NCI-H1694 treated with DMSO at 0.1 percent for 48 hours (cell line): Measurements from ENCODE around the gene ENOX1.

ENCODE experiments used
- DNase-seq: peaks from one replicate; lab custom pipeline; 2025; lab: John Stamatoyannopoulos, UW

The ENOX1 gene

DNA sequence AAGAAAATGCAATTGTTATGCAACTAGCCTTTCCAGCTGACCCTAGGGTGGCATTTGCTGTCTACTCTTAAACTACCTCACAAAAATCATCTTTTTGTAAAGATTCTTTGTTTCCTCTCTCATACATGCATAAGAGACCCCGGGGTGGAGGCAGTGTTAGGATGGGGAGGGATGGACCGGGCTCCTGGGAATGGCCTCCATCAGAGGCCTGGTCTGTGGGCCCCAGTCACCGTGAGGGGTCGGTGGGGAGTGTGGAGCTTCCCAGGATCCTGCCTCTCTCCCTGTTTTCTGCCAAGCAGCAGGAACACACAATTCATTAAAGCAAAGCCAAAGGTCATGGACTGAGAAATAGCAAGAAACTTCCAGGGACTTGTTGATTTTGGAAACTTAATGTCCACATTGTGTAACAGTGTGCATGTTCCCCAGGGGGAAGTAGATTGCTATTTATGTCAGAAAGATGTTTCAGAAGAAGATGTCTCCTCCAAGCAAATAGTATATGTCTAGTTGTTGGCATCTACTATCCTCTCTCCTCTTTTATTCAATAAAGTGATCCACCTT is 241.4 kb downstream of the ENOX1 start:
- DNase-seq, result no peak

DNA sequence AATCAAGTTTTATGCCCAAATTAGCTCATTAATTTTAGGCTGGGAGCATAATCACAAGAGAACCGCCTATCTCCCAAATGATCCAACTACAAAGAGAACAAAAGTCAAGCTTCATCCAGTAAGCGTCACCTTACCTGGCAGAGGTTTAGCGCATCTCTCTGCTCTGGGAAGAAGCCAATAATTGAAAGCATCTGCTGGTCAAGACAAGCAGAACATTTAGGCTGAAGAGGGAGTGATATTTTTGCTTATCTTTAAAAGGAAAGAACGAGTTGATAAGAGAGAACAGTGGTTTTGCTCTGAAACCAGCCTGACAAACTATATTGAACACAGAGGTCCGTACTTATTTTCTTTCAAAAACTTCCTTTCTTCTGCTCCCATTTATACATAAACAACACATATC is 242.1 kb downstream of the ENOX1 start:
- no peak for DNase-seq

DNA sequence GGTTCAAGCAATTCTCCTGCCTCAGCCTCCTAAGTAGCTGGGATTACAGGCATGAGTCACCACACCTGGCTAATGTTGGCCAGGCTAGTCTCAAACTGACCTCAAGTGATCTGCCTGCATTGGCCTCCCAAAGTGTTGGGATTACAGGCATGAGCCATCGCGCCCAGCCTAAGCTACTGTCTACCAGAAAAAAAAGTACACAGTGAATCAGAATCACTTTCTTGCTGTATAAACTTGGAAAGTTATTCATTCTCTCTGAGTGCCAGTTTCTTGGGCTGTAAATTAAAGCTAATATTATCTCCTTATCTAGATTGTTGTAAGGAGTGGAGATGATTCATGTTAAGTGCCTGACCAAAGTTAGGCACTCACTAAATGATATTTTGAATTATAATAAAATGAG is 242.8 kb downstream of the ENOX1 start:
- no peak for DNase-seq

DNA sequence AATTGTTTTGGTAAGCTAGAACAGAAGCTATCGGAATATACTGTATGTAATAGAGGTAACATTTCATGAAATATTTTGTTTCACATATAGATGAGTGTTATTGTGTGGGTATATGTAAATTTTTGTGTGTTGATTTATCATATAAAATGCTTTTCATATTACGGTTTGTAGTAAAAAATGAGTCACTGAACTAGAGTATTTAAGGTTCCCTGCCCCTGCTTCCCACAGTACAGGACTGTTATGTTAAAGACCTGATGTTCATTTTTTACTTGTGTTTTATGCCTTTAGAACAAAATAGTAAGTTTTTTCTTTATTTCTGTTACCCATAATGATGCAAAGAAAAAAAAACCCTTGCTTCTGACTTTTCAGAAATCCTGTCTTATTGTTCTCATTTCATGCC is 243.4 kb downstream of the ENOX1 start:
- DNase-seq, result no peak

DNA sequence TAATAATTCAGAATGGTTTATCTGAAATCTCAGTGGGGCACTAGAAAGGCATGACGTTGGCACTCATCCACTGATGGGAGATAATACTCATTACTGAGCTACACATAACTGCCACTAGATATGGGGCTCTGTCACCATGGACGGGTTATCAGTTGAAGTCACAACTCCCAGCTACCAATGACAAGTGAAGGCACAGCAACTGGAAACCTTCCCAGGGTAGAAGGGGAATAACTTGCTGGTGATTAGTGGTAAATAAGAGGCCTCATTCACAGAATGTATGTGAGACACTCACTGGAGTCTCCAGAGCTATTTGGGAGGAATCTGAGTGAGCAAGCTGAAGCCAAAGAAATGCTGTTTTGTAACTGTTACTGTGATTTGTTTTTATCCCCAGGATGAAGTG is 249.6 kb downstream of the ENOX1 start:
- no peak for DNase-seq

DNA sequence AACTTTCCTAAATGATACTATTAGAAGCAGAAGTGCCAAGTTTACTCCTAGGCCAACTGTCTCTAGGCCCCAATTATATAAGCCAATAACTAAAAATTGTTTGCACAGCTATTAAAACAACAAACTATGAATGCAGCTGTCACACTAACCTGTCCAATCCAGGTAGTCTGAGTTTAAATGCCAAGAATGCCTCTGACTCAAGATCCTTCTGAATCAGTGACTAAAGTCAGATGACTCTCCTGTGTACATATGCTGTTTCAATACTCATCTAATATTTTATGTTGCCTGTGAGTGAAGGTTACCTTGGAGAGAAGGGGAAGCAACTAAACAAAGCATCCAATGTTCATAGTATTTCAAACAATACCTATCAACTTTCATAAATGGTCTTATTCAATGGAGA is 257.0 kb downstream of the ENOX1 start:
- no peak for DNase-seq

DNA sequence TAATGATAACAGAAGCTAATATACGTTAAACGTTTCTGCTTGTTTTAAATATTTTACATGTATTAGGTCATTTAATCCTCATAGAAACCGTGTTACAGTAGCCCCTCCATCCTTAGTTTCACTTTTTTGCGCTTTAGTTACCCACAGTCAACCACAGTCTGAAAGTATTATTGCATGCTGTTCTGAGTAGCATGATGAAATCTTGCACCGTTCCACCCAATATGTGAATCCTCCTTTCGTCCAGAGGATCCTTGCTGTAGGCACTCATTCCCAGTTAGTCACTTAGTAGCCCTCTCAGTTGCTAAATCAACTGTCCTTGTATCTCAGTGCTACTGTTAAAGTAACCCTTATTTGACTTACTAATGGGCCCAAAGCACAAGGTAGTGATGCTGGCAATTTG is 257.8 kb downstream of the ENOX1 start:
- DNase-seq, result no peak

DNA sequence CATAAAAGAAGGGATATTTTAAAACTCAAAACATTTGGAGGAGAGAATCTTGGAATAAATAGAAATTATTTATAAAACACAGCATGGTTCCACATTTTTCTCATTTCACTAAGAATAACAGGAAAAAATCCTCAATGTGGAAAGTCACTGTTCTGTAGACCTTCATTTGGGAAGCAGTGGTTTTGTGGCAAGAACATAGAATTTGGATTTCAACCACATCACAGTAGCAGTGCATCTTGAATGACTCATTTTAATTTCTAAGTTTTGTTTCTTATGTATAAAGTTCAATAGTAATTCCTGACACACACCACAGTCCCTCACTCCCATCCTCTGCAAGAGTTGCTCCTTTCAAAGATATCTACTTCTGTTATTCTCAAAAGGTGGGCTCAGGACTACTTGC is 264.0 kb downstream of the ENOX1 start:
- no peak for DNase-seq

DNA sequence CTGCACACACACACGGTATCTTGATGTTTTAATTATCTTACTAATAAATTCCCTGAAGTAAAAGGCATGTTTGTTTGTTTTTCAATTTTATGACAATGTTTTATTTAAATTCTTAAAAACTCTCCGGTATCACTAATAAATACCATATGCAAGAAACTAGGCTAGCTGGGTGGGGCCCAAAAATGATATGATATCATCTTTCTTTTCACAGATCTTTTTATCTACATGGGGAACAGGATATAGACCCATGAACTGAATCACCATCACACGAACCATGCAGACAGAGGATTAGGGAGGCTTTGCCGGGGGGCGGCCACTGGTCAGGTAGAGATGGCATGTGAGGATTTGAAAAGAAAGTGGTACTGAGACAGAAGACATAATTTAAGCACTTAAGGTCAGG is 266.4 kb downstream of the ENOX1 start:
- DNase-seq, result no peak

DNA sequence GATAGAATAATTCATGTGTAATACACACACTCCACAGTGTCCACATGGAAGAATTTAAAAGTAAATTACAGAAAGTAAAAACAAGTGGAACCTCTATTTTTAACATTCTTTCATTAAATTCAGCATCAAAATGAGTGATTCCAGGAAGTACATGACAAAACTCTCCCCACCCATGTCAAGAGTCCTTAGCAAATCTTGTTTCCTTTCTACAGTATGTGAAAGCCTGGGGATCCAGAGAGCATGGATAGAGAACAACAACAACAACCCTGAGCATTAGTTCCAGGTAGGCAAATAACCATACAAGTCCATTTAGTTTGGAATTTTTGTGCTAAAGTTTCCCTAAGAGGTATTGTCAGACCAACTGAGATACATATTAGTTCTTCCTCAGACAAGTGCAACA is 267.9 kb downstream of the ENOX1 start:
- DNase-seq, result no peak

DNA sequence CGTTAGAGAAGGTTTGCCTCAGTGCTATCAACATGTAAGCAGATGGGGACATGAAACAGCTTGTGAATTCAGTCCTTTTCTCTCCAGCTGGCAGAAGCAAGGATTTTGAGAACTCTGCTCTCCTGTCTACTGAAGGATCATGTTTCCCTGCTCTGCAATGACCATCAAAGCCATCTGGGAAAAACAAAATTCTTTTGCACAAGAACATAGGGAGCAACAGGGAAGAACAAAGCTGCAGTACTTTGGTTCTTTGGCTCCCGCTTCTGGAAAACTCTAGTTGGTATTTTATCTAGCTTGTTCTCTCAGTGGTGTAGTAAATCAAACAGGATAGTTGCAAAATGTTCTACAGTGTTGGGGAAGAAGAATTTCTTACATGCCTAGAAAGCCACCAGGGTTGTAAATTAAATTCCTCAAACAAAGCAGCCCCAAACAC is 270.4 kb downstream of the ENOX1 start:
- DNase-seq, result peak; percentile 85

DNA sequence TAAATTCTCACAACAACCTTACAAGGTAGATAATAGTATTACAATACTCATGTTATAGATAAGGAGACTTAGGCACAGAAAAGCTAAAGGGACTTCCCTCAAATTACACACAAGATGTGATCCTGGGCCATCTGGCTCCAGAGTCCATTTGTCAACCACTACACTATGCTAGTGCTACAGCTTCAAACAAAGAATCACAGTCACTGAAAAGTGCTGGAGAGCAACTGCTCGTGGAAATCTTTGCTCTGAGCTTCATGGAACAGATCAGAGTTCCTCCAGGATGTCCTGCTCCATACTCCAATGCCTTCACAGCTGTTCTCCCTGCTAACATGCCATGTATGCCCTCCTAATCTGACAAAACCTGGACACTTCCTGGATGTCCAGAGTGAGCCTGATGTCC is 271.2 kb downstream of the ENOX1 start:
- peak; percentile 6 for DNase-seq

DNA sequence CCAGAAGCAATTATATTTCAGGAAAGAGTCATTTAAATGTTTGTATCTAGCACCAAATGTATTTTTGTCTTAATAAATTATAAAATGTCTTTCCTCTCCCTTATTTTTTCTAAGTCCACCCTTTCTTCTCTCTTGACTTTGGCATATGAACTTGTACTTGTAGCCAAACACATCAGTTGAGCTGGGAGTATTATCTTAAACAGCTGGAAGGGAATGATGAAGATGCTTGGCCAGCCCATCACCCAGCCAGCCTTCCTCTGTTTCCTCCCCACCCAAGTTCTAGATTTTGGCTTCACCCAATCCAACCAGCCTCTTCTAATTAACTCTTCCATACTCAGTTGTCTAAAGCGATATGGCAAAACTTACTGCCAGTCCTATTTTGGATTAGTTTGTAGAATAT is 272.5 kb downstream of the ENOX1 start:
- no peak for DNase-seq

DNA sequence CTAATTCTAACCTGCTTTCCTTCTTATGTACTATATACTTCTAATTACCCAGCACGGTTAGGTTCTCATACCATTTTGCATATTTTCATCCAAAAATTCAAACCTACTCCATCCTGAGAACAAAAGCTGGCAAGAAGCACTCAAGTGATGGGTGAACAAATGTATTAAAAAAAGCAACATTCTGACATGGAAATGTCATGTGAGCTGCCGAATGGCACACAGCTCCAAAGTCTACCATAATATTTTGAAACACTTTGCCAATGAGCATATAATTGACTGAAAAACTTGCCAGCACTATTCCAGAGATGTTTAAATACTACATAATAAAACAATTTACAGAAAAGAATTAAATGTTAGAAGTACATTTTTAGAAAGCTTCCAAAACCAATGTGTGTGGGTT is 274.6 kb downstream of the ENOX1 start:
- no peak for DNase-seq

DNA sequence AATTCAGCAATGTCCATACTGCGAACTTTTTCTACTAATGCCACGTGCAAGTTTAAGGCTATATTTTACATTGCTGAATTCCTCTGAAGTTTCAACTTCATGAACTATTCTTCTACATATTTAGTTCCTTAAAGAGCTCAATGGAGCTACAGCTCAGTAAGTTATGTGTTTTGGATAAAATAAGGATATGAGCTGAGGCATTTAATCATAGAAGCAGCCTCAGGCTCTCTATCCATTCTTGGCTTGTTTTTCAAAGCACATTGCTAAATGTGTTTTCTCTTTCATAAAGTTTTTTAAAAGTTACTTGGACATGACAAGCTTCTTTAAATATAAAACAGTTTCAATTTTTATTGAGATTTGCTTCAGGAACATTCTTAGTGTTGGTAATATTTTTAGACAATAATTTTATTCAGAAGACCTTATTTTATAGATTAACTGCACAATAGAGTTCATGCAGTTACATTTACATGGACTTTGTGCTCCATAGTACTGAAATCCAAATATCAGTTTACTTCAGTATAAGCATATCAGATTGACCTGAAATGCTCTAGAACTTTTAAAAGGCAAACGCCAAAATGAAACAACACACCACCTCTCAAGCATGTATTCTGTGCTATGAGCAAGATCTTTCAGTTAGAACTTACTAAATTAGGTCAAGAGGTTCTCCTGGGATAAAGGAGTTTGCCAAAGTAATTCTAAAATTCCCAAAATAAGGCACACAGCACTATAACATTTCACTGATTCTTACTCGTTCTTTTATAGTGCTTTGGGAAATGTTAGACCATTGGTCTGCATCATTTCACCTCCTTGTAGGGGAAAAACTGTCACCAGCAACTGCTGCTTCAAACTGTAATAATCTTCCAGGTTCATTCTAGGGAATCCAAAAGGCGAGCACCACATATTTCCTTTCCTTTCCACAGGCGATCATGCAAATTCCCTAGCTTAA is 275.5 kb downstream of the ENOX1 start:
- DNase-seq, result no peak

DNA sequence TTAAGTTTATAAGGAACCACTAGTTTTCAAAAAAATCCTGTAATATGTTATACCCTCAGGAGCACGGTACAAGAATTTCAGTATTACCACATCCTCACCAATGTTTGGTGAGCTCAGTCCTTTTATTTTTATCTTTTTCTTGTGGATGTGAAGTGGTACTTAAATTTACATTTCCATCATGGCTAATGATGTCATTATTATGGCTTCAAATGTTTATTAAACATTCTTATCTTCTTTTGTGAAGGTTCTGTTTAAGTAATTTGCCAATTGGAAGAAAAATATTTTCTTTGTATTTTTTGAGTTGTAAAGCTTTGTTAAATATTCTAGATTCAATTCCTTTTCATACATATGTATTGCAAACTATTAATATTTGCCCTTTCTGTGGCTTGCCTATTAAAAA is 291.0 kb downstream of the ENOX1 start:
- no peak for DNase-seq

DNA sequence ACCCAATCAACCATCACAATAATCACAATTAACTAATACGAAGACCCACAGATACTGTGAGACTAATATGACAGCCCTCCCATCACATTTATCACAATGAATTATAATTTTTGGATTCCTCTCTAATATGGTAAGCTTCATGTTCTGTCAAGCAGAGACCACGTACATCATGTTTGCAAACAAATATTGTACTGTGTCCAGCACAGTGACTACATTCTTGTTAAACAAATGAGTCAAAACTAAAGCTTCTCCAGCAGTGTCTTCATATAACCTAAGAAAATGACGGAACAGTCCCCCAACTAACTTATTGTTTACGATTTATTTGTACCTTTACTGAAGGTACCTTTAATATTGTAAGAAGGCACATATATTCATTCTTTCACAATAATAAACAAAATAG is 292.6 kb downstream of the ENOX1 start:
- no peak for DNase-seq

DNA sequence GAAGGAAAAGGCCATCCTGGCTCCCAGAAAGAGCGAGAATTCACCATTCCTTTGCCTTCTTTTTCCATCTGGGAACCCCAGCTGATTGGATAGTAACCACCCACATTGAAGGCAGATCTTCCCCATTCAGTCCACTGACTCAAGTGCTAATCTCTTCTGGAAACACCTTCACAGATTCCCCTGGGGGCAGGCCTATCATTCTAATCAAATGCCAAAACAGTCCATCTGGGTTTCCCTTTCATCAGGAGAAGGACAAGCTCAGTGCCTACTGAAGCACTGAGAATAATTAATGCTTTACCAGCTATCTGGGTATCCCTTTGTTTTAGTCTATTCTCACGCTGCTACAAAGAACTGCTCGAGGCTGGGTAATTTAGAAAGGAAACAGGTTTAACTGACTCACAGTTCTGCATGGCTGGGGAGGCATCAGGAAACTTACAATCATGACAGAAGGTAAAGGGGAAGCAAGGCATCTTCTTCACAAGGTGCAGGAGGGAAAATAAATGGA is 293.2 kb downstream of the ENOX1 start:
- DNase-seq, result no peak

DNA sequence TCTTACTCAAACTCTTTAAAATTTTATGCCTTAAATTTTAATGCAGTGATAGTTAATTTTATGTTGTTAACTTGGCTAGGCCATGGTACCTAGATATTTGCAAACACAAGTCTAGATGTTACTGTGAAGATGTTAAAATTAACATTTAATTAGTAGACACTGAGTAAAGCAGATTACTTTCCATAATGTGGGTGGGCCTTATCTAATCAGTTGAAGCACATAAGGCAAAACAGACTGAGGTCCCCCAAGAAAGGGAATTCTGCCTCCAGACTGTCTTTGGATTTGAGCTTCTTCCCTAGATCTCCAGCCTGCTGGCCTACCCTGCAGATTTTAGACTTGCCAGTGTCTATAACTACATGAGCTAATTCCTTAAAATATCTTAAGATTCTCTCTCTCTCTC is 294.0 kb downstream of the ENOX1 start:
- DNase-seq, result no peak

DNA sequence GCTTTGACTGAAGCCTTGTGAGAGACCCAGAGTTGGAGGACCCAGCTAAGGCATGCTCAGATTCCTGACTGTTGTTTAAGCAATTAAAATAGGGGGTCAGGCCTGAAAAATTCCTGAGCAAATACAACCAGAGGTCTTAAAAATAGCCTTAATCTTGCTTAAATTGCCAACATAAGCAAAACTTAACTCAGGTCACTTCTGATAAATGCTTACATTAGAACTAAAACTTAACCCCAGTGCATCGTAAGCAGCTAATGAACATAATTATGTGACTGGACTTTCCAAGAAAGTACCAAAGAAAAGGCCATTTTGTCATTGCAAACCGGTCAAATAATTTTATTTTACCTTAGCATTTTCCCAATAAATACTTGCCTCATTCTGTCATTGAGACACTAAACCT is 294.5 kb downstream of the ENOX1 start:
- DNase-seq, result no peak

DNA sequence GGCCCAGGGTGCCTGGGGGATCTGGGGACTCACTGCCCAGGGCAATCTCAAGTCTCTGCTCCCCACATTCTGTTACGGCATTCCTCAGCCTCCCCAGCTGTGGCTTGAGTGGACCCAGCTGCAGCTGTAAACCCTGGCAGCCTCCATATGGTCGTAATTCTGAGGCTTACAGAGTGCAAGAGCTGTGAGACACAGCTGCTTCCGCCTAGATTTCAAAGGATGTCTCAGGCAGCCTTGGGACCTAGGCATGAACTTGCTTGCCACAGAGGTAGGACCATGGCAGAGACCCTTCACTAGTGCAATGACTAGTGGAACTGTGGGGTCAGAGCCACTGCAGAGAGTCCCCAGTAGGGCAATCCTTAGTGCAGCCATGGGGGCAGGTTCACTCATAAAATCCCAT is 297.5 kb downstream of the ENOX1 start:
- DNase-seq, result no peak

DNA sequence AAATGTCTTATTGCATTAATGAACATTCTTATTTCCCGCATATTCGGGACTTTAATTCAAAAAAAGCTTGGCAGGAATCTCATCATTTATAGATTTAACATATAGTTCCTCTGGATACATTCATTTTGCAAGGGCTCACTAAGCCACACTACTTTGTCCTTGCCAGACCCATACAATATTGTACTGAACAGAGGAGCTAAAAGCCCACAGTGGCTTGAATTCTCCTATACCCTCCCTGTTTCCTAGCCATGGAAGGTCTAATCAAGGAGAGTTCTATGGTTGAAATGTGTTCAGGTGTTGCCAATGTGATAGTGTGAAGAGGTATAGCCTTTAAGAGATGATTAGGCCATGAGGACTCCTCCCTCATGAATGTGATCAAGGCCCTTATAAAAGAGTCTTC is 298.9 kb downstream of the ENOX1 start:
- DNase-seq, result no peak

DNA sequence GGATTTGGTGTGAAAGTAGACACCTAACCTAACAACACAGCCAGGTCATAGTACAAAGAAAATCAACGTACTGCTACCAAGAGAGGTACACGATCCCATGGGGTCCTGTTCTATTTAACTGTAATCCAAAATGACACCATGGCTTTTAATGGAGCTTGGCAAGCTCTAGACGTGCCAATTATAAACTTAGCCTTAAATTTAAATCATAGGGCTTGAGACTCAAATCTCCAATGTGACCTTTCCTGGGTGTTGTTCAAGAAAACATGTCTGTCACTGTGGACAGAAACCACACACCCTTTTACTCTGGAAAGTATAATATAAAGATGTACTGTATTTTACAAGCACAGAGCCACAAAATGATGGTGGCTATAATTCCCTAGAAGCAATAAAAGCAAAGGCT is 299.3 kb downstream of the ENOX1 start:
- no peak for DNase-seq
